ENCODE measurements around the gene DEFB112.

Gene DEFB112

GRCh38 chr6:49995278-49995677 lies 54.5 kb downstream of the DEFB112 start:
- no peaks in the 10 kb centered on the region for H3F3A ChIP-seq (ENCODE audit: insufficient read depth)
- no peak overlapping the region for H3K9ac ChIP-seq (ENCODE audit: low read length)
- no peak overlapping the region for H2AFZ ChIP-seq (ENCODE audit: low read depth, low read length, severe bottlenecking)
- no peaks in the 10 kb centered on the region for H3K9me3 ChIP-seq (ENCODE audit: insufficient read depth, low read length)
- TF ChIP-seq EZH2phosphoT487 (conservative IDR thresholded peaks at IDR 0.05; ENCODE audit: low read length), result no peak
- no peak for TF ChIP-seq CTCF (IDR thresholded peaks at IDR 0.05; ENCODE audit: insufficient read depth, low read length, poor library complexity, severe bottlenecking)
- H3K9me2 ChIP-seq (replicated peaks; ENCODE audit: insufficient read depth, low read length), result no peaks in the 10 kb centered on the region
- H3K79me2 ChIP-seq (ENCODE audit: insufficient read depth, low read length), result no peaks in the 10 kb centered on the region
- H3K27ac ChIP-seq (ENCODE audit: low read depth, low read length), result no peak overlapping the region
- H3K4me3 ChIP-seq (ENCODE audit: insufficient read depth, low read length, poor library complexity, severe bottlenecking), result no peak overlapping the region
- no peaks in the 10 kb centered on the region for H3K27me3 ChIP-seq (ENCODE audit: low read length)
- no peaks in the 10 kb centered on the region for H3K36me3 ChIP-seq (ENCODE audit: low read length)
- H4K20me1 ChIP-seq (ENCODE audit: low read depth, low read length), result peaks cover 4% of the 10 kb centered on the region; the same call in 1 of the 2 replicates
- no peak overlapping the region for H3K4me2 ChIP-seq (ENCODE audit: low read depth, low read length, poor library complexity, severe bottlenecking)
